ENCODE data around the gene MAPKAPK2.

Gene MAPKAPK2

DNA sequence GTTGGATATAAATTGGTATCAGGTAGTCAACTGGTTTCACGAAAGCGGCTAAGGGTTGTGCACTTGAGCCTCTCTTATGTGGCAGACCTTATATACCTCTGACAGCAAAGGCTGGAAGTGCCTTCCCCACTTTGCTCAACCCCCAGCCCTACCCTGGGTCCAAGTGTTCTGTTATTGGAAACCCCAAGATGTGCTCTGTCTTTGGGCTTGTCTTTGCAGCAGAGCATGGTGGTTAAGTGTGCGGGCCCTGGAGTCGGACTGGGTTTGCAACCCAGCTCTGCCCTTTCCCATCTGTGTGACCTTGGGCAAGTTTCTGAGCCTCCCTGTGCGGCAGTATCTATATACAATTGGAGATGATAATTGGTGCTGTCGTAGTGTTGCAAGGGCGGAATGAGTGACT lies 98.8 kb downstream of the MAPKAPK2 start:
- DNase-seq, result no peak
